Endothelial cell of umbilical vein (primary cell): Measurements from ENCODE around the gene LSM3. TPM values are rescaled to one million over a fixed set of nuclear protein-coding genes. Genes with fewer than 3 reads are reported as not detected.

Source experiments
- BruUV-seq: library from RNA; stranded (reverse); fragments of 400-500 nt; replicated peaks from 2 replicates; lab custom pipeline; 2021; lab: Mats Ljungman, UMichigan
- CTCF ChIA-PET: fragments of 300-600, 350-600 bp; sonication (Branson Sonifier 250); formaldehyde crosslinking; loops from one replicate; lab custom pipeline; 2021; ENCODE audit warnings: antibody characterized with exemption, inconsistent platforms; lab: Charles Lee
- POLR2A ChIA-PET: fragments of 300-600, 350-600 bp; sonication (Branson Sonifier 250); formaldehyde crosslinking; loops from one replicate; lab custom pipeline; 2021; ENCODE audit warnings: antibody characterized with exemption, inconsistent platforms; lab: Charles Lee
- DNase-seq: peaks from one replicate; pipeline ENCODE4 v3.0.0-alpha.2; 2011; ENCODE audit warnings: low read depth, low spot score
- FAIRE-seq: peaks from 2 replicates; lab custom pipeline; 2011; peaks lifted over from hg19 to GRCh38; lab: Jason Lieb, UNC
- H2AFZ ChIP-seq: 2 replicates; pipeline ENCODE4 v1.6.0; 2012; ENCODE audit warnings: low read depth, low read length, control low read depth, inconsistent platforms
- H3K27ac ChIP-seq: 2 replicates; pipeline ENCODE4 v1.5.1; 2011; ENCODE audit warnings: low read depth, mild to moderate bottlenecking, control low read depth, low read length, moderate library complexity; ENCODE audit not compliant: insufficient read depth
- H3K27me3 ChIP-seq, 2 experiments: 2 replicates each; pipeline versions ENCODE4 v1.6.0 to v1.6.1; 2011; ENCODE audit warnings: low read length in 2 of 2, mixed read lengths in 1 of 2; ENCODE audit not compliant: control insufficient read depth in 2 of 2, insufficient read depth in 2 of 2
- H3K36me3 ChIP-seq, 2 experiments: 2 replicates in 1 of 2; 3 replicates in 1 of 2; pipeline ENCODE4 v1.5.1; 2011; ENCODE audit warnings: low read length in 2 of 2, mild to moderate bottlenecking in 1 of 2, moderate library complexity in 1 of 2; ENCODE audit not compliant: control insufficient read depth in 2 of 2, insufficient read depth in 2 of 2; ENCODE audit errors: extremely low read depth in 1 of 2
- H3K4me1 ChIP-seq: 3 replicates; pipeline ENCODE4 v1.5.1; 2011; ENCODE audit warnings: mild to moderate bottlenecking, low read length; ENCODE audit not compliant: control insufficient read depth, insufficient read depth; ENCODE audit errors: extremely low read depth
- H3K4me2 ChIP-seq: 2 replicates; pipeline ENCODE4 v1.6.1; 2011; ENCODE audit warnings: low read length, control low read depth, mixed read lengths; ENCODE audit not compliant: insufficient read depth
- H3K4me3 ChIP-seq, 3 experiments: fragments of 200-600 bp in 1 of 3; sonication (generic), shearing (Covaris generic) in 1 of 3; replicated peaks in 1 of 3; 2 replicates each; pipeline ENCODE4 v1.5.1; 2011 to 2016; ENCODE audit warnings: control low read depth in 3 of 3, low read length in 3 of 3, mild to moderate bottlenecking in 2 of 3, inconsistent platforms in 1 of 3, low read depth in 1 of 3, moderate library complexity in 1 of 3; ENCODE audit not compliant: insufficient read depth in 1 of 3
- H3K79me2 ChIP-seq: 2 replicates; pipeline ENCODE4 v1.6.0; 2012; ENCODE audit warnings: low read length, inconsistent platforms; ENCODE audit not compliant: control insufficient read depth, insufficient read depth
- H3K9ac ChIP-seq: replicated peaks from 2 replicates; pipeline ENCODE3; 2011; ENCODE audit warnings: low read length, control low read depth; ENCODE audit not compliant: insufficient read depth; ENCODE audit errors: extremely low read depth
- H3K9me1 ChIP-seq: replicated peaks from 3 replicates; pipeline ENCODE4 v1.6.0; 2011; ENCODE audit warnings: mild to moderate bottlenecking, low read length; ENCODE audit not compliant: control insufficient read depth, insufficient read depth; ENCODE audit errors: extremely low read depth
- H3K9me3 ChIP-seq: replicated peaks from 2 replicates; pipeline ENCODE4 v1.5.1; 2012; ENCODE audit warnings: low read length, inconsistent platforms; ENCODE audit not compliant: control insufficient read depth, insufficient read depth
- H4K20me1 ChIP-seq: replicated peaks from 2 replicates; pipeline ENCODE3; 2011; ENCODE audit warnings: mild to moderate bottlenecking, low read length; ENCODE audit not compliant: control insufficient read depth, insufficient read depth; ENCODE audit errors: extremely low read depth
- JUN ChIP-seq: IDR thresholded peaks from 2 replicates; pipeline ENCODE4 v1.6.1; 2011; ENCODE audit warnings: borderline replicate concordance, low read depth; ENCODE audit not compliant: insufficient read length, insufficient read depth
- MAX ChIP-seq: IDR thresholded peaks from 2 replicates; pipeline ENCODE4 v1.6.1; 2011; ENCODE audit not compliant: insufficient read depth, insufficient read length
- MYC ChIP-seq: IDR thresholded peaks from one replicate; pipeline ENCODE4 v1.6.1; 2011; ENCODE audit warnings: mild to moderate bottlenecking, low read depth, low read length
- dilution Hi-C: fragments of 300-500 bp; cut with MboI; formaldehyde crosslinking; loops from one replicate; pipeline ENCODE4 v1.15.0; 2019; ENCODE audit warnings: low sequenced_read_pairs; ENCODE audit not compliant: extremely low pct_ligation_motif_present
- intact Hi-C: fragments of 100-400 bp; cut with micrococcal nuclease; formaldehyde crosslinking; loops from one replicate; pipeline ENCODE4 v1.10.0; 2022
- polyA plus RNA-seq, 4 experiments: library from polyadenylated mRNA; depleted of rRNA in 3 of 4; stranded (reverse) in 3 of 4; unstranded in 1 of 4; fragments of >200 nt; gene quantifications; 2 replicates each; pipeline versions ENCODE4 v1.2.1 to v1.2.3, GENCODE V29; 2011 to 2012; ENCODE audit warnings: missing spikeins in 1 of 4
- total RNA-seq: library from RNA; stranded (reverse); gene quantifications from 2 replicates; pipeline ENCODE4 v1.2.3, GENCODE V29; 2021
- TF ChIP-seq, protein P1 (sequence below), 2 donors: IDR thresholded peaks; 1 replicate in 1 of 2; 2 replicates in 1 of 2; pipeline ENCODE4 v1.5.1; 2011; ENCODE audit warnings: low read length in 2 of 2, mild to moderate bottlenecking in 2 of 2, moderate library complexity in 2 of 2, control low read depth in 1 of 2, inconsistent platforms in 1 of 2, low read depth in 1 of 2; ENCODE audit not compliant: insufficient read depth in 1 of 2; ENCODE audit errors: extremely low read depth in 1 of 2

The LSM3 gene
- total and polyA plus RNA-seq, 2 donors (not counting 3 experiments of a cell fraction or from before 2014, with no cell fraction given) = 4.4 to 13.0 TPM

DNA sequence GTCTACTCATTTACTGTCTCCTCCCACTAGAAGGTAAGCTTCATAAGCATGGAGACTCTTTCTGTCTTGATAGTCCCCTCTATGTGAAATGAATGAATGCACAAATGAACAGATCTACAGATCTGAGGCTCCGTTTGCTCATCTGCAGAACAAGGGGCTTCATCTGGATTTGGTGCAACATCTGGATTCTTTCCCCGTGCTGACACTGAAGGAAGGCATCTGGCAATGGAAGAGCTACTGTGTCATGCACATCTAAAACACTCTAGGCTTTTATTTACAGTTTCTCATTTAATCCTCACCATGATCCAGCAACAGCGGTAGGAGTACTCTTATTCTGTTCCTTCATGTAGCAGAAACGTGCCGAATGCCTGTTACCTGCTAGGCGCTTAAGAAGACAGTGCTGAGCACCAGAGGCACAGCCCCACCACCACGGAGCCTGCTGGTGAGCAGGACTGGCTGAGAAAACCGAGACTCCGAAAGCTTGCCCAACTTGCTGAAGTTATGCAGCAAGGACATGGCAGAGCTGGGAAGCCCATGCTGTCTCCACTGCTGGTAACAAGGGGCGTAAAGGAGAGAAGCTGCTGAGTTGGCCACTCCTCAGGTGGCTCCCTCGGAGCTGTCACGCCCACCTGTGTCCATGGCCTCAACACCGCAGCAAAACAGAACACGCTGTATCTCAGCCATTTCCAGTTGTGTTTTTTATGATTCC lies 31.1 kb downstream of the LSM3 start:
- no peak overlapping the region for H3K4me3 ChIP-seq
- H3K4me1 ChIP-seq = peaks cover 2% of the 10 kb centered on the region
- no peaks in the 10 kb centered on the region for H3K9me1 ChIP-seq
- dilution Hi-C loops = no loop called here
- DNase-seq (no peak), FAIRE-seq (no peak)
- no peaks in the 10 kb centered on the region for H3K36me3 ChIP-seq
- H3K9ac ChIP-seq = no peak overlapping the region
- peaks cover 0 to 2% of the 10 kb centered on the region in 2 experiments for H3K27me3 ChIP-seq
- H2AFZ ChIP-seq = no peak overlapping the region
- H3K9me3 ChIP-seq = no peaks in the 10 kb centered on the region
- no peak overlapping the region for H3K4me2 ChIP-seq
- H3K27ac ChIP-seq = no peak overlapping the region
- intact Hi-C loops = no loop called here
- BruUV-seq = no TSS peak
- POLR2A ChIA-PET = no interaction called here
- TF ChIP-seq, protein P1, sequence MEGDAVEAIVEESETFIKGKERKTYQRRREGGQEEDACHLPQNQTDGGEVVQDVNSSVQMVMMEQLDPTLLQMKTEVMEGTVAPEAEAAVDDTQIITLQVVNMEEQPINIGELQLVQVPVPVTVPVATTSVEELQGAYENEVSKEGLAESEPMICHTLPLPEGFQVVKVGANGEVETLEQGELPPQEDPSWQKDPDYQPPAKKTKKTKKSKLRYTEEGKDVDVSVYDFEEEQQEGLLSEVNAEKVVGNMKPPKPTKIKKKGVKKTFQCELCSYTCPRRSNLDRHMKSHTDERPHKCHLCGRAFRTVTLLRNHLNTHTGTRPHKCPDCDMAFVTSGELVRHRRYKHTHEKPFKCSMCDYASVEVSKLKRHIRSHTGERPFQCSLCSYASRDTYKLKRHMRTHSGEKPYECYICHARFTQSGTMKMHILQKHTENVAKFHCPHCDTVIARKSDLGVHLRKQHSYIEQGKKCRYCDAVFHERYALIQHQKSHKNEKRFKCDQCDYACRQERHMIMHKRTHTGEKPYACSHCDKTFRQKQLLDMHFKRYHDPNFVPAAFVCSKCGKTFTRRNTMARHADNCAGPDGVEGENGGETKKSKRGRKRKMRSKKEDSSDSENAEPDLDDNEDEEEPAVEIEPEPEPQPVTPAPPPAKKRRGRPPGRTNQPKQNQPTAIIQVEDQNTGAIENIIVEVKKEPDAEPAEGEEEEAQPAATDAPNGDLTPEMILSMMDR (IDR thresholded peaks at IDR 0.05; ENCODE audit: extremely low read depth in 1 of 2, insufficient read depth in 1 of 2, low read depth in 1 of 2, low read length in 2 of 2) = no peak
- TF ChIP-seq MAX (no peak), JUN (no peak), MYC (no peak)
- CTCF ChIA-PET = interaction anchor here (1.0 to 1.2 kb wide), 2 partner anchors 29 to 339 kb away, joined by 3 read pairs; no protein-coding TSS in a partner anchor
- H4K20me1 ChIP-seq = no peaks in the 10 kb centered on the region
- H3K79me2 ChIP-seq = no peaks in the 10 kb centered on the region
